K562 (cell line): ENCODE measurements around the gene NKIRAS2. TPM values are rescaled to one million over a fixed set of nuclear protein-coding genes. Genes with fewer than 3 reads are reported as not detected.
A peak's percentile ranks its signal among the peaks of the same experiment; 100 is the strongest.

Experiments
- CCAR2 ChIP-seq: fragments of 200-400 bp; formaldehyde crosslinking; IDR thresholded peaks from 2 replicates; pipeline ENCODE4 v1.6.1; 2017; ENCODE audit warnings: mild to moderate bottlenecking, low read depth, low read length
- CEBPB ChIP-seq: fragments of 450-650 bp; IDR thresholded peaks from 2 replicates; pipeline ENCODE4 v1.6.1; 2016; ENCODE audit warnings: missing genetic modification characterization, missing compliant biosample characterization
- CTBP1 ChIP-seq: fragments of 450-650 bp; IDR thresholded peaks from 2 replicates; pipeline ENCODE4 v1.6.1; 2016; ENCODE audit warnings: borderline replicate concordance
- EP400 ChIP-seq: fragments of 450-650 bp; IDR thresholded peaks from 2 replicates; pipeline ENCODE4 v1.6.1; 2017; ENCODE audit warnings: antibody characterized with exemption, mild to moderate bottlenecking, moderate library complexity
- GATA2 ChIP-seq: sonication (generic); formaldehyde crosslinking; IDR thresholded peaks from 2 replicates; pipeline ENCODE4 v1.4.0; 2020; ENCODE audit warnings: mild to moderate bottlenecking, missing genetic modification reagents
- HDAC3 ChIP-seq: fragments of 450-650 bp; IDR thresholded peaks from 2 replicates; pipeline ENCODE4 v1.6.1; 2018; ENCODE audit warnings: borderline replicate concordance, mild to moderate bottlenecking, moderate library complexity; ENCODE audit not compliant: partially characterized antibody
- HNRNPLL ChIP-seq: fragments of 200-400 bp; formaldehyde crosslinking; IDR thresholded peaks from 2 replicates; pipeline ENCODE4 v1.6.1; 2017; ENCODE audit warnings: low read length, low read depth, mild to moderate bottlenecking; ENCODE audit not compliant: poor library complexity, severe bottlenecking
- MCM7 ChIP-seq, 2 experiments: fragments of 450-650 bp; IDR thresholded peaks; 2 replicates each; pipeline ENCODE4 v1.6.1; 2016 to 2018
- NFATC3 ChIP-seq: fragments of 450-650 bp; IDR thresholded peaks from 2 replicates; pipeline ENCODE4 v1.6.1; 2017; ENCODE audit warnings: mild to moderate bottlenecking
- NFIC ChIP-seq: fragments of 450-650 bp; IDR thresholded peaks from 2 replicates; pipeline ENCODE4 v1.6.1; 2017; ENCODE audit warnings: mild to moderate bottlenecking, inconsistent platforms
- PHF21A ChIP-seq: fragments of 450-650 bp; IDR thresholded peaks from 2 replicates; pipeline ENCODE4 v1.6.1; 2017; ENCODE audit warnings: low read depth, borderline replicate concordance
- SIX5 ChIP-seq, 2 experiments: IDR thresholded peaks; 2 replicates each; pipeline ENCODE4 v1.6.1; 2011; ENCODE audit warnings: low read length in 2 of 2, borderline replicate concordance in 1 of 2, low read depth in 1 of 2, mild to moderate bottlenecking in 1 of 2, moderate library complexity in 1 of 2; ENCODE audit not compliant: insufficient read depth in 1 of 2
- SMAD4 ChIP-seq: fragments of 250-450 bp; sonication (Bioruptor Pico); conservative IDR thresholded peaks from 2 replicates; pipeline ENCODE4 v1.8.0; 2021; ENCODE audit warnings: inconsistent platforms, mild to moderate bottlenecking, moderate library complexity
- SMARCA4 ChIP-seq: fragments of 450-650 bp; IDR thresholded peaks from 2 replicates; pipeline ENCODE4 v1.6.1; 2016
- SOX6 ChIP-seq: fragments of 450-650 bp; IDR thresholded peaks from 2 replicates; pipeline ENCODE4 v1.6.1; 2014; ENCODE audit warnings: mild to moderate bottlenecking
- STAT5B ChIP-seq: fragments of 250-450 bp; sonication (Bioruptor Pico); IDR thresholded peaks from 2 replicates; pipeline ENCODE4 v1.8.0; 2021; ENCODE audit warnings: mild to moderate bottlenecking, inconsistent platforms
- ZKSCAN8 ChIP-seq: fragments of 200-800 bp; sonication (Bioruptor generic); IDR thresholded peaks from 2 replicates; pipeline ENCODE4 v1.6.1; 2016; ENCODE audit warnings: missing genetic modification characterization, missing compliant biosample characterization
- ZNF76 ChIP-seq: fragments of 250-450 bp; sonication (Bioruptor Pico); IDR thresholded peaks from 2 replicates; pipeline ENCODE4 v1.4.0; 2020; ENCODE audit warnings: mild to moderate bottlenecking, moderate library complexity, borderline replicate concordance
- polyA plus RNA-seq, 8 experiments: library from polyadenylated mRNA; depleted of rRNA in 4 of 8; stranded (reverse) in 5 of 8; unstranded in 3 of 8; fragments of >200 nt; fragmentation: Nextera tagmentation in 2 of 8; fragmentation: Illumina TruSeq in 1 of 8; extraction: Ambion mirVana in 2 of 8; extraction: Trizol in 1 of 8; gene quantifications; 2 replicates each; pipeline versions ENCODE4 v1.2.1 to v1.2.3, GENCODE V29; 2011 to 2014; ENCODE audit warnings: inconsistent platforms in 1 of 8, missing spikeins in 1 of 8
- total RNA-seq, 7 experiments: library from RNA; depleted of rRNA in 6 of 7; stranded (reverse); fragments of >200 nt in 6 of 7; fragmentation: Illumina TruSeq in 2 of 7; extraction: Trizol in 2 of 7; gene quantifications; 2 replicates each; pipeline versions ENCODE4 v1.2.1 to v1.2.3, GENCODE V29; 2011 to 2021; ENCODE audit warnings: low replicate concordance in 1 of 7
- TF ChIP-seq, protein P1 (sequence below): fragments of 250-450 bp; sonication (Bioruptor Pico); IDR thresholded peaks from 2 replicates; pipeline ENCODE4 v1.5.0; 2022; ENCODE audit warnings: mild to moderate bottlenecking
- TF ChIP-seq, protein P2 (sequence below): fragments of 450-650 bp; IDR thresholded peaks from 2 replicates; pipeline ENCODE4 v1.6.1; 2016; ENCODE audit warnings: low read depth, mild to moderate bottlenecking, moderate library complexity
- TF ChIP-seq, protein P3 (sequence below), 3 experiments: IDR thresholded peaks in 2 of 3; conservative IDR thresholded peaks in 1 of 3; 2 replicates each; pipeline ENCODE4 v1.5.1; 2011 to 2012; ENCODE audit warnings: low read length in 3 of 3, mild to moderate bottlenecking in 3 of 3, control low read depth in 2 of 3, improper control_type of control experiment in 1 of 3, inconsistent platforms in 1 of 3, low read depth in 1 of 3, mixed read lengths in 1 of 3, moderate library complexity in 1 of 3; ENCODE audit not compliant: insufficient read depth in 2 of 3
- TF ChIP-seq, protein P4 (sequence below): fragments of 450-650 bp; formaldehyde crosslinking; IDR thresholded peaks from 2 replicates; pipeline ENCODE4 v1.4.0; 2020; ENCODE audit warnings: mild to moderate bottlenecking, mixed read lengths

NKIRAS2 gene
- total and polyA plus RNA-seq, 9 of the 15 experiments (the other 6 are each of a cell fraction or from before 2014, with no cell fraction given): 10.1 to 65.5 (median 29.8) TPM

DNA sequence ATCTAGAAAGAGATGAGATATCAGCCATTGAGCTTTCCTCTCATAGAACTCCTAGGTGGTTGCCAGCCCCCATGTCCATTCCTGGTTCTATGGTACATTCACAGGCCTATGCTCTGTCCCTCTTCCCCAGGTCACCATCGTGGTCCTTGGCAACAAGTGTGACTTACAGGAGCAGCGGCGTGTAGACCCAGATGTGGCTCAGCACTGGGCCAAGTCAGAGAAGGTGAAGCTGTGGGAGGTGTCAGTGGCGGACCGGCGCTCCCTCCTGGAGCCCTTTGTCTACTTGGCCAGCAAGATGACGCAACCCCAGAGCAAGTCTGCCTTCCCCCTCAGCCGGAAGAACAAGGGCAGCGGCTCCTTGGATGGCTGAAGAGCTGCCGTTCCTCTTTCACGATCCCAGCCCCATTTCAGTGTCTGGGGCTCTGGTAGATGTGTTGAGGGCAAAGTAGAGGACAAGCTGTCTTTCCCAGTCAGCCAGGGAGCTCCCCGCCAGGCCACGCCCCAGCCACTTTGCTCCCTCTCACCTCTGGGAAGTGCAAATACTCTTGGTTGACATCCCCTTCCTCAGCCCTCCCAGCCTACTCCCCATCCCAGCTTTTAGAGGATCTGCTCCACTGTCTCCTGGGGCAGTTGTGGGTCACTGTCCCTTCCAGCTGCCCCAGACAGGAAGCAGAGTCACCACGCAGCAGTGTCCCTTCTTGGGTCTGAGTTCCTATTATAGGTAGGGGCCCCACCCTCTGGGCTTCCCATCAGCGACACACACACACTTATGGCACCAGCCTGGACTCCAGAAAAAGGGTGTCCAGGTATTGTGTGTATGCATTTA lies 3.8 kb downstream of the NKIRAS2 start (continued):
- TF ChIP-seq EP400 (peak; percentile 85), SMAD4 (peak; percentile 93), CCAR2 (no peak), PHF21A (no peak), SIX5 (IDR thresholded peaks at IDR 0.05; ENCODE audit: borderline replicate concordance in 1 of 2, insufficient read depth in 1 of 2, low read depth in 1 of 2, low read length in 2 of 2) (no peak), GATA2 (CRISPR knock-in tag) (no peak), CTBP1 (peak; percentile 71; the same call in 1 of the 2 replicates), SMARCA4 (peak; percentile 64; the same call in 1 of the 2 replicates), NFIC (no peak), HNRNPLL (no peak), ZKSCAN8 (CRISPR knock-in tag) (peak; percentile 69), ZNF76 (peak; percentile 91), SOX6 (peak; percentile 76), CEBPB (peak; percentile 99), HDAC3 (peak; percentile 26), MCM7 (IDR thresholded peaks at IDR 0.05) (no peak), STAT5B (CRISPR knock-in tag) (no peak), NFATC3 (no peak)
- TF ChIP-seq, protein P1, sequence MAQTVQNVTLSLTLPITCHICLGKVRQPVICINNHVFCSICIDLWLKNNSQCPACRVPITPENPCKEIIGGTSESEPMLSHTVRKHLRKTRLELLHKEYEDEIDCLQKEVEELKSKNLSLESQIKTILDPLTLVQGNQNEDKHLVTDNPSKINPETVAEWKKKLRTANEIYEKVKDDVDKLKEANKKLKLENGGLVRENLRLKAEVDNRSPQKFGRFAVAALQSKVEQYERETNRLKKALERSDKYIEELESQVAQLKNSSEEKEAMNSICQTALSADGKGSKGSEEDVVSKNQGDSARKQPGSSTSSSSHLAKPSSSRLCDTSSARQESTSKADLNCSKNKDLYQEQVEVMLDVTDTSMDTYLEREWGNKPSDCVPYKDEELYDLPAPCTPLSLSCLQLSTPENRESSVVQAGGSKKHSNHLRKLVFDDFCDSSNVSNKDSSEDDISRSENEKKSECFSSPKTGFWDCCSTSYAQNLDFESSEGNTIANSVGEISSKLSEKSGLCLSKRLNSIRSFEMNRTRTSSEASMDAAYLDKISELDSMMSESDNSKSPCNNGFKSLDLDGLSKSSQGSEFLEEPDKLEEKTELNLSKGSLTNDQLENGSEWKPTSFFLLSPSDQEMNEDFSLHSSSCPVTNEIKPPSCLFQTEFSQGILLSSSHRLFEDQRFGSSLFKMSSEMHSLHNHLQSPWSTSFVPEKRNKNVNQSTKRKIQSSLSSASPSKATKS (CRISPR knock-in tag): no peak
- TF ChIP-seq, protein P2, sequence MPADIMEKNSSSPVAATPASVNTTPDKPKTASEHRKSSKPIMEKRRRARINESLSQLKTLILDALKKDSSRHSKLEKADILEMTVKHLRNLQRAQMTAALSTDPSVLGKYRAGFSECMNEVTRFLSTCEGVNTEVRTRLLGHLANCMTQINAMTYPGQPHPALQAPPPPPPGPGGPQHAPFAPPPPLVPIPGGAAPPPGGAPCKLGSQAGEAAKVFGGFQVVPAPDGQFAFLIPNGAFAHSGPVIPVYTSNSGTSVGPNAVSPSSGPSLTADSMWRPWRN: no peak
- TF ChIP-seq, protein P3, sequence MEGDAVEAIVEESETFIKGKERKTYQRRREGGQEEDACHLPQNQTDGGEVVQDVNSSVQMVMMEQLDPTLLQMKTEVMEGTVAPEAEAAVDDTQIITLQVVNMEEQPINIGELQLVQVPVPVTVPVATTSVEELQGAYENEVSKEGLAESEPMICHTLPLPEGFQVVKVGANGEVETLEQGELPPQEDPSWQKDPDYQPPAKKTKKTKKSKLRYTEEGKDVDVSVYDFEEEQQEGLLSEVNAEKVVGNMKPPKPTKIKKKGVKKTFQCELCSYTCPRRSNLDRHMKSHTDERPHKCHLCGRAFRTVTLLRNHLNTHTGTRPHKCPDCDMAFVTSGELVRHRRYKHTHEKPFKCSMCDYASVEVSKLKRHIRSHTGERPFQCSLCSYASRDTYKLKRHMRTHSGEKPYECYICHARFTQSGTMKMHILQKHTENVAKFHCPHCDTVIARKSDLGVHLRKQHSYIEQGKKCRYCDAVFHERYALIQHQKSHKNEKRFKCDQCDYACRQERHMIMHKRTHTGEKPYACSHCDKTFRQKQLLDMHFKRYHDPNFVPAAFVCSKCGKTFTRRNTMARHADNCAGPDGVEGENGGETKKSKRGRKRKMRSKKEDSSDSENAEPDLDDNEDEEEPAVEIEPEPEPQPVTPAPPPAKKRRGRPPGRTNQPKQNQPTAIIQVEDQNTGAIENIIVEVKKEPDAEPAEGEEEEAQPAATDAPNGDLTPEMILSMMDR (IDR thresholded peaks at IDR 0.05 in 2 of 3, conservative IDR thresholded peaks at IDR 0.05 in 1 of 3; ENCODE audit: insufficient read depth in 2 of 3, low read depth in 1 of 3, low read length in 3 of 3): 0 out of 6 replicates have a peak, but pooled peaks of 1 of the 3 experiments have one; percentile 1
- TF ChIP-seq, protein P4, sequence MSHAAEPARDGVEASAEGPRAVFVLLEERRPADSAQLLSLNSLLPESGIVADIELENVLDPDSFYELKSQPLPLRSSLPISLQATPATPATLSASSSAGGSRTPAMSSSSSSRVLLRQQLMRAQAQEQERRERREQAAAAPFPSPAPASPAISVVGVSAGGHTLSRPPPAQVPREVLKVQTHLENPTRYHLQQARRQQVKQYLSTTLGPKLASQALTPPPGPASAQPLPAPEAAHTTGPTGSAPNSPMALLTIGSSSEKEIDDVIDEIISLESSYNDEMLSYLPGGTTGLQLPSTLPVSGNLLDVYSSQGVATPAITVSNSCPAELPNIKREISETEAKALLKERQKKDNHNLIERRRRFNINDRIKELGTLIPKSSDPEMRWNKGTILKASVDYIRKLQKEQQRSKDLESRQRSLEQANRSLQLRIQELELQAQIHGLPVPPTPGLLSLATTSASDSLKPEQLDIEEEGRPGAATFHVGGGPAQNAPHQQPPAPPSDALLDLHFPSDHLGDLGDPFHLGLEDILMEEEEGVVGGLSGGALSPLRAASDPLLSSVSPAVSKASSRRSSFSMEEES: no peak
